ENCODE results near the gene WDR73. TPM values are rescaled to one million over a fixed set of nuclear protein-coding genes. Genes with fewer than 3 reads are reported as not detected.

The WDR73 gene
- total and polyA plus RNA-seq, 10 of the 15 experiments (the other 5 are each of a cell fraction or from before 2014, with no cell fraction given) = 4.4 to 25.6 (median 16.3) TPM

GRCh38 chr15:84591815-84592214, 62.3 kb downstream of the WDR73 start:
- Histone ChIP-seq H3K9me3 (replicated peaks; ENCODE audit: control insufficient read depth, insufficient read depth, low read length) (peaks cover 2% of the 10 kb centered on the region; the same call in 1 of the 3 replicates), H3K27ac (ENCODE audit: control insufficient read depth, insufficient read depth) (no peak overlapping the region), H3K4me1 (ENCODE audit: control insufficient read depth, insufficient read depth, low read length) (no peaks in the 10 kb centered on the region), H3K79me2 (ENCODE audit: control insufficient read depth, insufficient read depth, low read length) (no peaks in the 10 kb centered on the region), H3K36me3 (ENCODE audit: control insufficient read depth in 2 of 2, insufficient read depth in 2 of 2, low read length in 1 of 2) (no peaks in the 10 kb centered on the region), H3K4me2 (ENCODE audit: control insufficient read depth, insufficient read depth) (no peak overlapping the region), H4K20me1 (ENCODE audit: control insufficient read depth, insufficient read depth) (no peaks in the 10 kb centered on the region), H2AFZ (ENCODE audit: control insufficient read depth, low read depth, low read length) (no peak overlapping the region), H3K4me3 (no peak overlapping the region), H3K9ac (ENCODE audit: control insufficient read depth, insufficient read depth, low read length) (no peak overlapping the region), H3K27me3 (replicated peaks in 1 of 2; ENCODE audit: control insufficient read depth in 2 of 2, insufficient read depth in 2 of 2, low read length in 1 of 2) (peaks cover 2% of the 10 kb centered on the region in 2 experiments; a peak in 3 of 4 replicates)
- BruUV-seq (replicated peaks) = no TSS peak
- in situ Hi-C loops (cut with MboI) = loop anchor here (5.0 kb wide), 2 partner anchors 285 to 335 kb away; no protein-coding TSS in a partner anchor
- intact Hi-C loops (cut with micrococcal nuclease; ENCODE audit: unreplicated experiment) = no loop called here
- ATAC-seq = no peak
- ChIA-PET SMC1A (ENCODE audit: uncharacterized antibody, unreplicated experiment) (interaction anchor here (0.6 to 1.3 kb wide), 4 partner anchors 56 to 285 kb away, joined by 3 to 6 read pairs (median 3); no protein-coding TSS in a partner anchor), POLR2A (interaction anchor here (1.1 kb wide), 1 partner anchor 34 kb away, joined by 4 read pairs; no protein-coding TSS in a partner anchor), CTCF (interaction anchor here (0.9 to 2.1 kb wide), 6 partner anchors 13 to 336 kb away, joined by 3 to 11 read pairs (median 4); no protein-coding TSS in a partner anchor), RAD21 (ENCODE audit: unreplicated experiment) (interaction anchor here (1.2 kb wide), 1 partner anchor 68 kb away, joined by 3 read pairs; no protein-coding TSS in a partner anchor)
- no peak for DNase-seq (ENCODE audit: low read depth, low spot score)
- FAIRE-seq = no peak
- no peak for TF ChIP-seq SMAD1 (IDR thresholded peaks at IDR 0.05; ENCODE audit: low read depth, partially characterized antibody)
- no peak for TF ChIP-seq SRF (IDR thresholded peaks at IDR 0.05; ENCODE audit: low read depth in 2 of 2, low read length in 2 of 2)
- TF ChIP-seq PML (IDR thresholded peaks at IDR 0.05; ENCODE audit: low read length) = no peak
- TF ChIP-seq ZBTB11 (CRISPR knock-in tag; IDR thresholded peaks at IDR 0.05) = no peak
- TF ChIP-seq MEF2B (IDR thresholded peaks at IDR 0.05; ENCODE audit: partially characterized antibody, poor library complexity, severe bottlenecking) = no peak
- no peak for TF ChIP-seq TCF3 (IDR thresholded peaks at IDR 0.05; ENCODE audit: borderline replicate concordance, insufficient read depth, low read depth, low read length)
- TF ChIP-seq TARDBP (IDR thresholded peaks at IDR 0.05; ENCODE audit: borderline replicate concordance) = no peak
- no peak for TF ChIP-seq PRDM15 (CRISPR knock-in tag; IDR thresholded peaks at IDR 0.05)
- no peak for TF ChIP-seq NKRF (conservative IDR thresholded peaks at IDR 0.05)
- TF ChIP-seq ELK1 (IDR thresholded peaks at IDR 0.05; ENCODE audit: low read depth, low read length) = no peak
- 50% methylated on average over 1 of the region's 1 CpG for WGBS (ENCODE audit: insufficient coverage, insufficient replicate concordance, low lambda C conversion rate, missing lambda C conversion rate)
